HG02973 (cell line): ENCODE measurements around the gene FAM186B.
"Not testable (repeated sequence)": the region's sequence is repeated elsewhere in the genome, so short reads cannot be mapped to it uniquely, and the experiment has no call there.

Experiments used
- ATAC-seq: cut with Tn5 transposase; IDR thresholded peaks from one replicate; pipeline ENCODE4 v1.9.1; 2021; ENCODE audit warnings: moderate library complexity; ENCODE audit not compliant: unreplicated experiment

FAM186B gene

GRCh38 chr12:49635036-49635435 is 29.6 kb upstream of the FAM186B start:
- no peak for ATAC-seq

GRCh38 chr12:49633703-49634345 is 28.4 kb upstream of the FAM186B start:
- no peak for ATAC-seq

- ATAC-seq = no peak
Observed at GRCh38 chr12:49632986-49633702, 27.7 kb upstream of the FAM186B start.

DNA sequence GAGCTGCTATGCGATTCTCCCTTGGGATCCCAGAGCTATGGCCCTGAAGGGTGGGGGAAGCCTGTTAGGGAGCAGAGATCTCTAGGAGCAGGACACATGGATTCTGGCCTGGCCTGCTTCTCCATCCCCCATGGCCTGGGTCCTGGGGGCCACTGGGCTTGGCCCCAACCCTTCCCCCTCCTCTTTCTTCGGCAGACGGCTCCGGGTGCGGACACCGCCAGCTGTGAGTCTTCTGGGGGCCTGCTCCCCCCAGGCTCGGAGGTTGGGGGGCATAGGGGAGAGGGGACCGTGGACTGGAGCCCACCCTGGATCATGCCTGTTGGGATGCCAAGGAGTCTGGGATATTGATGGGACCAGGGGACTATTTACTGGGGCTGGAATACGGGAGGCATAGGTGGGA is 27.0 kb upstream of the FAM186B start:
- ATAC-seq = no peak

DNA sequence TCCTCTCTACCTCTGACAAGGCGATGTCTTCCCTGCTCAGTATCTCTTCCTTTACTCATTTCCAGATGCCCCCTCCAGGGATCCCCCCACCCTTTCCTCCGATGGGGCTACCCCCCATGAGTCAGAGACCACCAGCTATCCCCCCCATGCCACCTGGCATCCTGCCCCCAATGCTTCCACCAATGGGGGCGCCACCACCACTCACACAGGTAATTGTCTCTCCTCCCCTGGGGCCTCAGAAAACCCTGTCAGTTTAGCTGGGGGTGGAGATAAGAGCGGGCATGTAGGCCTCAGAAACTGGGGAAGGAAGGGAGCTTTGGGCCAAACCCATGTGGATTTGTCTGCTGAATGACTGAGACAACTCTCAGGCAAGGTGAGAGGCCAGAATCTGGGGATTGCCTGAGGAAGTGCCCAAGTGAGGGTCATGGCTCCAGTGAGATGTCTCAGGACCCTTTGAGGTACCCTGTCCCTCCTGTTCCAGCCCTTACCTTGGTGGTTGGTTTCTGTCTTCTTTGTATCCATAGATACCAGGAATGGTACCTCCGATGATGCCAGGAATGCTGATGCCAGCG is 26.0 kb upstream of the FAM186B start:
- ATAC-seq = no peak

GRCh38 chr12:49627752-49628360 is 22.4 kb upstream of the FAM186B start:
- no peak for ATAC-seq

- ATAC-seq = no peak
Observed at GRCh38 chr12:49626836-49627235, 21.4 kb upstream of the FAM186B start.

DNA sequence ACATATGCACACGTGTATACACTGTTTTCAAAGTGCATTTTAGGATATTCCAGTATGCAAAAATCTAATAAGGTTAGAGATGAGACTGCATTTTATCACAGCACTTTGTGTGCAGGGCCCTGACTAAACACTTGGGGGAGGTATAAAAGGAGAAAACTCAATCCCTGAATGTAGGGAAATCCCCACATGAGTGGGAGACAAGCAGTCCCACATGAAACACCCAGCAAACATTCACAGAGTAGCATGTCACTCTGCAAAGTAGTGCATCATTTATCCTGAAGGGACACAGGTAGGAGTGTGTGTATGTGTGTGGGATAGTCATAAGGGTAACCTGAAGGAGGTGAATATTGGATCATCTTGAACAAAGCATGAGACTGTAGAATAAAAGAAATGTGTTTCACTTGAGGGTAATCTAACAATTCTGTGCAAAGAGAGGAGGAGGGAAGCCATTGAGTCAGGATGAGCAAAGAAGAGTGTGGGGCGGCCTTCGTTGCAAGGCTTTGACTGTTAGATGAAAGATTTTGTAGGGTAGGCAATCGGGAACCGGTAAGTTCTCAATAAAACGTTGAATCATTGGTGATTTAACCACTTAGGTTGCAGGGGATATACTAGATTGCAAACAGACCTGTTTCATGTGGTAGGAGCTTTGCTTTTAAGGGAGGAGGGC is 20.9 kb upstream of the FAM186B start:
- ATAC-seq = no peak

GRCh38 chr12:49624921-49625577 is 19.6 kb upstream of the FAM186B start:
- no peak for ATAC-seq

GRCh38 chr12:49623142-49623904 is 17.9 kb upstream of the FAM186B start, which contains the start of gene PRPF40B:
TSS of gene PRPF40B (plus strand) at chr12:49623561. CDS start at chr12:49623591, 30 bp downstream.
- ATAC-seq = peak; percentile 67

- peak; percentile 19 for ATAC-seq
Observed at GRCh38 chr12:49622501-49623141, 17.2 kb upstream of the FAM186B start.

GRCh38 chr12:49621651-49622500 is 16.4 kb upstream of the FAM186B start:
- ATAC-seq = peak; percentile 6

DNA sequence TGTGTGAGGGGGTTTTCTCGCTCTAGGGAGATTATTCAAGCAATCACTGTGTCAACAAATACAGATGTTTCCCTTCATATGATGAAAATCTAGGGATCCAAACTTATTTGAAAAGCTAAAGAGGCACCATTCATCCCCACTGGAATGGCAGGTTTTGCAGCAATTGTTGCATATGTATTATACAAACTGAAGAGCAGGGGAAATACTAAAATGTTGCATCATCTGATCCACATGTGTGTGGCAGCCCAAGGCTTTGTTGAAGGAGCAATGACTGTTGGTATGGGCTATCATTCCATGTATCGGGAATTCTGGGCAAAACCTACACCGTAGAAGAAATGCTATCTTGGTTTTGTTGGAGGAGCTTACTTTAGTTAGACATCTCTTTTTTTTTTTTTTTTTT is 13.8 kb upstream of the FAM186B start:
- no peak for ATAC-seq

DNA sequence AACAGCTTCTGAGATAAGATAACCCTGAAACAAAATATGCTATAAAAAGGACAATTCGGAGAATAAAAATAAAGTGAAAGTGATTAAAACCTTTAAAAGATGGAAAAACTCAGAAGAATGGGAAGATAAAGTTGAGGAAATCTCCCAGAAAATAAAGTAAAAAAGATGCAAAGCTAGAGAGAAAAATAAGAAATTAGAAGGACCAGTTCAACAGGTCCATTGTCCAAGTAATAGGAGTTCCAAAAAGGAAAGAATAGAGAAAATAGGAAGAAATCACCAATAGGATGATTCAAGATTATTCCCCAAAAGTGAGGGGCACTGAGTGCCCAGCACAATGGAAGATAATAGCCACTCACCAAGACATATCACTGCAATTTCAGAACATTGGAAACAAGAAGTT is 13.1 kb upstream of the FAM186B start:
- ATAC-seq = no peak

- no peak for ATAC-seq
Observed at GRCh38 chr12:49616533-49617219, 11.2 kb upstream of the FAM186B start.

DNA sequence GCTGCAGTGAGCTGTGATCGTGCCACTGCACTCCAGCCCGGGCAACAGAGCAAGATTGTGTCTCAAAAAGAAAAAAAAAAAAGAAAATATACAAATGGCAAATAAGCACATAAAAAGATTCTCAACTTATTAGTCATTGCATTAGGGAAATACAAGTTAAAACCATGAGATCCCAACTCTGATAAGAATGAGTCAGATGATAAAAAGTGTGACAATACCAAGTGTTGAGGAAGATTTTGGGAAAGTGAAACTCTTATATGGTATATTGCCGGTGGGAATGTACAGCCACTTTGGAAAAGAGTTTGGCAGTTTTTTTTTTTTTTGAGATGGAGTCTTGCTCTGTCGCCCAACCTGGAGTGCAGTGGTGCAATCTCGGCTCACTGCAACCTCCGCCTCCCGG is 10.3 kb upstream of the FAM186B start:
- ATAC-seq = no peak

- no peak for ATAC-seq
Observed at GRCh38 chr12:49612210-49612609, 6.8 kb upstream of the FAM186B start.

DNA sequence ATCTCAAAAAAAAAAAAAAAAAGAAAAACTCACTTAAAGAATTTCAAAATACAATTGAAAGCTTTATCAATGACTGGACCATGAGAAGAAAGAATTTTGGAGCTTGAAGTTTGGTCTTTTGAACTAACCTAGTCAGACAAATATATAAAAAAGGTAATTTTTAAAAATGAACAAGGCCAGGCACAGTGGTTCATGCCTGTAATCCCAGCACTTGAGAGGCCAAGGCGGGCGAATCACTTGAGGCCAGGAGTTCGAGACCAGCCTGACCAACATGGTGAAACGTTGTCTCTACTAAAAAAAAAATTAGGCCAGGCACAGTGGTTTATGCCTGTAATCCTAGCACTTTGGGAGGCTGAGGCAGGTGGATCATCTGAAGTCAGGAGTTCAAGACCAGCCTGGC is 5.3 kb upstream of the FAM186B start:
- not testable (repeated sequence) for ATAC-seq
